Body of pancreas (tissue), 4 donors: ENCODE data around the gene TYRO3. TPM values are rescaled to one million over a fixed set of nuclear protein-coding genes. Genes with fewer than 3 reads are reported as not detected.
A peak's percentile ranks its signal among the peaks of the same experiment; 100 is the strongest.

Source experiments
- ATAC-seq: fragments of 150-250 bp; one replicate; pipeline ENCODE4 v1.9.1; 2016
- DNase-seq, 4 donors: peaks; one replicate each; pipeline ENCODE4 v3.0.0-alpha.2; 2019
- H3K27ac ChIP-seq, 4 donors: fragments of 200-600 bp; sonication (generic); 1 replicate in 3 of 4; 2 replicates in 1 of 4; pipeline versions ENCODE4 v1.5.1 to v1.6.1; 2016 to 2019; ENCODE audit warnings: mild to moderate bottlenecking in 1 of 4, mixed read lengths in 1 of 4, moderate library complexity in 1 of 4
- H3K27me3 ChIP-seq, 2 donors: fragments of 200-600 bp; sonication (generic); one replicate each; pipeline ENCODE4 v1.6.0; 2016; ENCODE audit warnings: mild to moderate bottlenecking in 1 of 2
- H3K36me3 ChIP-seq, 2 donors: fragments of 200-600 bp; sonication (generic); replicated peaks in 1 of 2; 2 replicates each; pipeline ENCODE4 v1.5.1; 2016; ENCODE audit warnings: low read depth in 2 of 2; ENCODE audit not compliant: insufficient read depth in 1 of 2
- H3K4me1 ChIP-seq: fragments of 200-600 bp; sonication (generic); one replicate; pipeline ENCODE4 v1.6.0; 2016
- H3K4me3 ChIP-seq, 2 donors: fragments of 200-600 bp; sonication (generic); 1 replicate in 1 of 2; 2 replicates in 1 of 2; pipeline ENCODE4 v1.5.1; 2016 to 2019
- H3K9me3 ChIP-seq, 3 donors: fragments of 200-600 bp; sonication (generic); 1 replicate in 2 of 3; 2 replicates in 1 of 3; pipeline ENCODE4 v1.5.1; 2016
- CTCF ChIP-seq, 7 experiments: fragments of 450-650 bp in 4 of 7; fragments of 200-600 bp in 3 of 7; sonication (generic) in 3 of 7; IDR thresholded peaks; one replicate each; pipeline ENCODE4 v1.5.1; 2016 to 2019; ENCODE audit warnings: antibody characterized with exemption in 7 of 7
- POLR2A ChIP-seq, 3 donors: fragments of 450-650 bp; IDR thresholded peaks; one replicate each; pipeline ENCODE4 v1.6.1; 2016; ENCODE audit warnings: antibody characterized with exemption in 3 of 3, mild to moderate bottlenecking in 2 of 3
- WGBS, 2 donors: methylation state at CpG; one replicate each; pipeline ENCODE4 v1.1.5; 2017; 5-methylcytosine and 5-hydroxymethylcytosine counted together
- intact Hi-C: fragments of 100-400 bp; cut with DNase I; formaldehyde crosslinking; loops from one replicate; pipeline ENCODE4 v1.15.1; 2023
- total RNA-seq, 2 donors: library from RNA; depleted of rRNA; stranded (reverse); fragments of >200 nt; gene quantifications; one replicate each; pipeline ENCODE4 v1.1.0, GENCODE V29; 2016

Gene TYRO3
- total RNA-seq, 2 donors from 2014 or later, result 10.9 to 12.5 TPM

GRCh38 chr15:41577863-41578735 is 19.1 kb downstream of the TYRO3 start:
- Histone ChIP-seq H3K27ac (peak overlapping the region in 1 of 4 donors; percentile 7), H3K36me3 (no peaks in the 10 kb centered on the region), H3K4me3 (no peak overlapping the region), H3K4me1 (peaks cover 14% of the 10 kb centered on the region), H3K27me3 (no peaks in the 10 kb centered on the region), H3K9me3 (no peaks in the 10 kb centered on the region)
- TF ChIP-seq CTCF (IDR thresholded peaks at IDR 0.05) (no peak), POLR2A (IDR thresholded peaks at IDR 0.05) (no peak)
- intact Hi-C loops, result no loop called here
- DNase-seq, result peak in 3 of 4 donors; percentile 27 to 50 (median 40)
- ATAC-seq, result no peak
- WGBS, 2 donors, result 94 to 100% methylated on average over 4 to 12 of the region's 12 CpGs

- intact Hi-C loops, result no loop called here
- peak; percentile 43 for ATAC-seq
- Histone ChIP-seq H3K9me3 (no peaks in the 10 kb centered on the region), H3K36me3 (no peaks in the 10 kb centered on the region), H3K4me1 (peaks cover 14% of the 10 kb centered on the region), H3K4me3 (no peak overlapping the region), H3K27me3 (no peaks in the 10 kb centered on the region), H3K27ac (peak overlapping the region in 1 of 4 donors; percentile 8)
- TF ChIP-seq CTCF (IDR thresholded peaks at IDR 0.05), result no peak
- WGBS, 2 donors, result 69 to 70% methylated on average over 7 to 9 of the region's 9 CpGs
- no peak for DNase-seq
These were observed 19.8 kb downstream of the TYRO3 start for GRCh38 chr15:41578736-41579383.

GRCh38 chr15:41581110-41581509 is 22.1 kb downstream of the TYRO3 start:
- Histone ChIP-seq H3K4me3 (no peak overlapping the region), H3K36me3 (no peaks in the 10 kb centered on the region), H3K27ac (no peak overlapping the region), H3K4me1 (peaks cover 22% of the 10 kb centered on the region), H3K27me3 (no peaks in the 10 kb centered on the region), H3K9me3 (no peaks in the 10 kb centered on the region)
- intact Hi-C loops, result no loop called here
- peak in 1 of 4 donors; percentile 43 for DNase-seq
- ATAC-seq, result no peak
- peak in 4 of 7 experiments; percentile 16 to 32 (median 20) for TF ChIP-seq CTCF (IDR thresholded peaks at IDR 0.05)
- TF ChIP-seq POLR2A (IDR thresholded peaks at IDR 0.05), result no peak
- WGBS, 2 donors, result 55 to 56% methylated on average over 2 of the region's 2 CpGs

GRCh38 chr15:41583795-41584194 is 24.8 kb downstream of the TYRO3 start:
- no peaks in the 10 kb centered on the region for H3K36me3 ChIP-seq
- H3K4me1 ChIP-seq, result peaks cover 16% of the 10 kb centered on the region
- intact Hi-C loops, result no loop called here
- whole genome bisulfite sequencing, 2 donors, result 53 to 65% methylated on average over 6 of the region's 6 CpGs
- H3K4me3 ChIP-seq, result no peak overlapping the region
- DNase-seq (no peak), ATAC-seq (no peak)
- no peaks in the 10 kb centered on the region for H3K9me3 ChIP-seq
- H3K27me3 ChIP-seq, result no peaks in the 10 kb centered on the region
- no peak overlapping the region for H3K27ac ChIP-seq
- no peak for TF ChIP-seq POLR2A (IDR thresholded peaks at IDR 0.05)
- no peak for TF ChIP-seq CTCF (IDR thresholded peaks at IDR 0.05)
